HepG2 (cell line): ENCODE measurements around the gene CATSPERE. TPM values are rescaled to one million over a fixed set of nuclear protein-coding genes. Genes with fewer than 3 reads are reported as not detected.

Experiments used
- DNMT1 ChIP-seq: sonication (generic); formaldehyde crosslinking; IDR thresholded peaks from 2 replicates; pipeline ENCODE4 v1.5.1; 2020; ENCODE audit warnings: mild to moderate bottlenecking, missing genetic modification reagents
- E2F1 ChIP-seq: sonication (generic); formaldehyde crosslinking; IDR thresholded peaks from 2 replicates; pipeline ENCODE4 v1.5.0; 2020; ENCODE audit warnings: missing genetic modification reagents
- HNF1B ChIP-seq: sonication (generic); formaldehyde crosslinking; IDR thresholded peaks from 2 replicates; pipeline ENCODE4 v1.5.1; 2020; ENCODE audit warnings: mild to moderate bottlenecking, moderate library complexity, missing genetic modification reagents
- NFYB ChIP-seq: sonication (generic); formaldehyde crosslinking; IDR thresholded peaks from 2 replicates; pipeline ENCODE4 v1.4.0; 2020; ENCODE audit warnings: missing genetic modification reagents
- POLR2AphosphoS5 ChIP-seq: IDR thresholded peaks from 2 replicates; pipeline ENCODE4 v1.6.1; 2012; ENCODE audit warnings: low read depth, low read length
- RXRB ChIP-seq: IDR thresholded peaks from 2 replicates; pipeline ENCODE4 v1.6.1; 2016; ENCODE audit warnings: borderline replicate concordance, missing genetic modification reagents, missing compliant biosample characterization
- SIN3B ChIP-seq: fragments of 150-350 bp; IDR thresholded peaks from 2 replicates; pipeline ENCODE4 v1.6.1; 2014; ENCODE audit warnings: low read length
- TCF12 ChIP-seq, 2 experiments: fragments of 450-650 bp in 1 of 2; sonication (generic) in 1 of 2; formaldehyde crosslinking in 1 of 2; IDR thresholded peaks; 2 replicates each; pipeline versions ENCODE4 v1.6.1 to v1.8.0; 2017 to 2022; ENCODE audit warnings: antibody characterized with exemption in 1 of 2, mild to moderate bottlenecking in 1 of 2, missing genetic modification reagents in 1 of 2, moderate library complexity in 1 of 2
- ZBTB33 ChIP-seq: sonication (generic); formaldehyde crosslinking; IDR thresholded peaks from 2 replicates; pipeline ENCODE4 v1.4.0; 2020; ENCODE audit warnings: missing genetic modification reagents
- ZFY ChIP-seq: sonication (generic); formaldehyde crosslinking; IDR thresholded peaks from 2 replicates; pipeline ENCODE4 v1.4.0; 2020; ENCODE audit warnings: missing genetic modification reagents
- ZHX1 ChIP-seq: sonication (generic); formaldehyde crosslinking; IDR thresholded peaks from 2 replicates; pipeline ENCODE4 v1.8.1; 2022; ENCODE audit warnings: low read depth, mild to moderate bottlenecking, missing genetic modification reagents
- ZNF143 ChIP-seq: sonication (generic); formaldehyde crosslinking; IDR thresholded peaks from 2 replicates; pipeline ENCODE4 v1.4.0; 2020; ENCODE audit warnings: missing genetic modification reagents
- ZNF512B ChIP-seq: sonication (generic); formaldehyde crosslinking; IDR thresholded peaks from 2 replicates; pipeline ENCODE4 v1.5.1; 2020; ENCODE audit warnings: missing genetic modification reagents, mild to moderate bottlenecking, borderline replicate concordance
- ZNF614 ChIP-seq: IDR thresholded peaks from 2 replicates; pipeline ENCODE4 v1.6.1; 2018; ENCODE audit warnings: missing biosample characterization, missing genetic modification reagents, inconsistent platforms, borderline replicate concordance
- ZNF678 ChIP-seq: sonication (generic); formaldehyde crosslinking; IDR thresholded peaks from 2 replicates; pipeline ENCODE4 v1.4.0; 2020; ENCODE audit warnings: mild to moderate bottlenecking, missing genetic modification reagents
- polyA plus RNA-seq, 8 experiments: library from polyadenylated mRNA; depleted of rRNA in 3 of 8; stranded (reverse) in 7 of 8; unstranded in 1 of 8; fragments of >200 nt; fragmentation: Illumina TruSeq in 4 of 8; extraction: Trizol in 4 of 8; gene quantifications; 2 replicates each; pipeline versions ENCODE4 v1.2.1 to v1.2.3, GENCODE V29; 2011 to 2016; ENCODE audit warnings: low read depth in 4 of 8, missing spikeins in 1 of 8, mixed read lengths in 1 of 8; ENCODE audit not compliant: insufficient read depth in 1 of 8
- total RNA-seq, 5 experiments: library from RNA; depleted of rRNA; stranded (reverse); fragments of >200 nt; fragmentation: Illumina TruSeq; extraction: Trizol; gene quantifications; 2 replicates each; pipeline ENCODE4 v1.2.3, GENCODE V29; 2016; ENCODE audit warnings: low read depth in 1 of 5

Gene CATSPERE
- total and polyA plus RNA-seq, 2 of the 13 experiments (the other 11 are each of a cell fraction or from before 2014, with no cell fraction given) = 0.34 to 0.51 TPM

- TF ChIP-seq E2F1 (peak; percentile 92), ZBTB33 (CRISPR knock-in tag) (peak; percentile 69), TCF12 (IDR thresholded peaks at IDR 0.05) (no peak), TCF12 (CRISPR knock-in tag; IDR thresholded peaks at IDR 0.05) (no peak), ZNF678 (CRISPR knock-in tag) (no peak), ZNF512B (CRISPR knock-in tag) (no peak), ZNF143 (CRISPR knock-in tag) (peak; percentile 98), DNMT1 (CRISPR knock-in tag) (0 out of 2 replicates have a peak, but pooled peaks have one; percentile 43), ZHX1 (0 out of 2 replicates have a peak, but pooled peaks have one; percentile 53), HNF1B (CRISPR knock-in tag) (0 out of 2 replicates have a peak, but pooled peaks have one; percentile 33), ZNF614 (CRISPR knock-in tag) (peak; percentile 57; the same call in 1 of the 2 replicates), RXRB (no peak), POLR2AphosphoS5 (peak; percentile 68), SIN3B (no peak), ZFY (CRISPR knock-in tag) (peak; percentile 15; the same call in 1 of the 2 replicates), NFYB (CRISPR knock-in tag) (peak; percentile 55)
These were observed 8.9 kb upstream of the CATSPERE start (continued) for GRCh38 chr1:244451951-244452795.
